GM12878 (cell line): ENCODE measurements around the gene PYGB. TPM values are rescaled to one million over a fixed set of nuclear protein-coding genes. Genes with fewer than 3 reads are reported as not detected.

Source experiments
- ATAC-seq: fragments of 200-7000 bp; cut with Tn5 transposase; 3 replicates; pipeline ENCODE4 v1.9.1; 2020; ENCODE audit warnings: mild to moderate bottlenecking, moderate library complexity
- BruUV-seq: library from RNA; stranded (reverse); fragments of 400-500 nt; replicated peaks from 2 replicates; lab custom pipeline; 2021; lab: Mats Ljungman, UMichigan
- CTCF ChIA-PET: fragments of 300-600 bp; sonication (Branson Sonifier 250); formaldehyde crosslinking; extraction: SDS; loops from one replicate; lab custom pipeline; 2021; ENCODE audit warnings: inconsistent platforms; lab: Yijun Ruan, JAX
- POLR2A ChIA-PET: fragments of 350-600 bp; formaldehyde crosslinking; extraction: SDS; loops from one replicate; lab custom pipeline; 2021; ENCODE audit warnings: inconsistent platforms; lab: Charles Lee
- RAD21 ChIA-PET: fragments of 300-600 bp; sonication (Branson Sonifier 250); formaldehyde crosslinking; loops from one replicate; lab custom pipeline; 2023; ENCODE audit warnings: antibody characterized with exemption; ENCODE audit not compliant: unreplicated experiment; lab: Charles Lee
- SMC1A ChIA-PET: fragments of 300-600 bp; sonication (Branson Sonifier 250); formaldehyde crosslinking; loops from one replicate; lab custom pipeline; 2023; ENCODE audit not compliant: unreplicated experiment, uncharacterized antibody; lab: Charles Lee
- DNase-seq: peaks from one replicate; pipeline ENCODE4 v3.0.0-alpha.2; 2011; ENCODE audit warnings: low read depth, low spot score
- FAIRE-seq: peaks from 3 replicates; lab custom pipeline; 2011; peaks lifted over from hg19 to GRCh38; lab: Jason Lieb, UNC
- H2AFZ ChIP-seq: 2 replicates; pipeline ENCODE4 v1.6.0; 2011; ENCODE audit warnings: low read depth, low read length, control low read depth; ENCODE audit not compliant: control insufficient read depth
- H3K27ac ChIP-seq: 2 replicates; pipeline ENCODE4 v1.5.1; 2011; ENCODE audit warnings: control low read depth; ENCODE audit not compliant: control insufficient read depth, insufficient read depth
- H3K27me3 ChIP-seq, 2 experiments: replicated peaks in 1 of 2; 2 replicates each; pipeline versions ENCODE4 v1.6.0 to v1.6.1; 2011; ENCODE audit warnings: low read length in 1 of 2; ENCODE audit not compliant: control insufficient read depth in 2 of 2, insufficient read depth in 2 of 2
- H3K36me3 ChIP-seq, 2 experiments: 2 replicates each; pipeline ENCODE4 v1.5.1; 2011; ENCODE audit warnings: low read length in 1 of 2; ENCODE audit not compliant: control insufficient read depth in 2 of 2, insufficient read depth in 2 of 2
- H3K4me1 ChIP-seq: 2 replicates; pipeline ENCODE4 v1.6.1; 2011; ENCODE audit warnings: mild to moderate bottlenecking, low read length, moderate library complexity, mixed read lengths; ENCODE audit not compliant: control insufficient read depth, insufficient read depth
- H3K4me2 ChIP-seq: 2 replicates; pipeline ENCODE4 v1.6.0; 2011; ENCODE audit warnings: control low read depth; ENCODE audit not compliant: control insufficient read depth, insufficient read depth
- H3K4me3 ChIP-seq: fragments of 200-600 bp; sonication (generic); 2 replicates; pipeline ENCODE4 v1.5.1; 2016
- H3K79me2 ChIP-seq: 2 replicates; pipeline ENCODE4 v1.6.0; 2011; ENCODE audit warnings: low read length; ENCODE audit not compliant: control insufficient read depth, insufficient read depth
- H3K9ac ChIP-seq: 2 replicates; pipeline ENCODE4 v1.8.0; 2011; ENCODE audit warnings: low read length, control low read depth, mixed read lengths; ENCODE audit not compliant: control insufficient read depth, insufficient read depth
- H3K9me3 ChIP-seq: replicated peaks from 3 replicates; pipeline ENCODE4 v1.5.1; 2011; ENCODE audit warnings: mild to moderate bottlenecking, low read length; ENCODE audit not compliant: control insufficient read depth, insufficient read depth
- H4K20me1 ChIP-seq: 2 replicates; pipeline ENCODE4 v1.6.0; 2011; ENCODE audit not compliant: control insufficient read depth, insufficient read depth
- BHLHE40 ChIP-seq, 2 experiments: fragments of 450-650 bp in 1 of 2; IDR thresholded peaks; 2 replicates each; pipeline ENCODE4 v1.6.1; 2011 to 2017; ENCODE audit warnings: low read depth in 2 of 2, borderline replicate concordance in 1 of 2, improper control_type of control experiment in 1 of 2, low read length in 1 of 2, mild to moderate bottlenecking in 1 of 2
- RFX5 ChIP-seq: IDR thresholded peaks from 2 replicates; pipeline ENCODE4 v1.6.1; 2011; ENCODE audit warnings: low read depth, low read length, improper control_type of control experiment
- WGBS: methylation state at CpG from one replicate; pipeline ENCODE4 v1.1.6; 2016; ENCODE audit warnings: low lambda C conversion rate; ENCODE audit not compliant: insufficient replicate concordance, insufficient coverage; ENCODE audit errors: missing lambda C conversion rate; 5-methylcytosine and 5-hydroxymethylcytosine counted together
- in situ Hi-C: fragments of 300-500 bp; cut with MboI; formaldehyde crosslinking; loops from 9 replicates; pipeline ENCODE4 v1.14.3; 2018; ENCODE audit warnings: mixed read lengths
- intact Hi-C: fragments of 100-400 bp; cut with micrococcal nuclease; formaldehyde crosslinking; loops from one replicate; pipeline ENCODE4 v1.14.2; 2022; ENCODE audit not compliant: unreplicated experiment
- polyA plus RNA-seq, 11 experiments: library from polyadenylated mRNA; depleted of rRNA in 4 of 11; unstranded in 6 of 11; stranded (reverse) in 5 of 11; fragments of >200 nt; fragmentation: Nextera tagmentation in 4 of 11; fragmentation: Illumina TruSeq in 1 of 11; extraction: Ambion mirVana in 4 of 11; extraction: Trizol in 1 of 11; gene quantifications; 1 replicate in 1 of 11; 2 replicates in 10 of 11; pipeline versions ENCODE4 v1.2.1 to v1.2.3, GENCODE V29; 2011 to 2016; ENCODE audit warnings: inconsistent platforms in 2 of 11, missing spikeins in 2 of 11, low read depth in 1 of 11
- total RNA-seq, 4 experiments: library from RNA; depleted of rRNA in 3 of 4; stranded (reverse); fragments of >200 nt in 3 of 4; fragmentation: Illumina TruSeq in 1 of 4; extraction: Trizol in 1 of 4; gene quantifications; 2 replicates each; pipeline versions ENCODE4 v1.2.1 to v1.2.3, GENCODE V29; 2013 to 2021
- TF ChIP-seq, protein P1 (sequence below): fragments of 450-650 bp; IDR thresholded peaks from 2 replicates; pipeline ENCODE4 v1.6.1; 2017; ENCODE audit warnings: mild to moderate bottlenecking, low read depth, inconsistent platforms; ENCODE audit not compliant: poor library complexity, severe bottlenecking

The PYGB gene
- total and polyA plus RNA-seq, 10 of the 15 experiments (the other 5 are each of a cell fraction or from before 2014, with no cell fraction given) = 0.34 to 33.5 (median 21.8) TPM

DNA sequence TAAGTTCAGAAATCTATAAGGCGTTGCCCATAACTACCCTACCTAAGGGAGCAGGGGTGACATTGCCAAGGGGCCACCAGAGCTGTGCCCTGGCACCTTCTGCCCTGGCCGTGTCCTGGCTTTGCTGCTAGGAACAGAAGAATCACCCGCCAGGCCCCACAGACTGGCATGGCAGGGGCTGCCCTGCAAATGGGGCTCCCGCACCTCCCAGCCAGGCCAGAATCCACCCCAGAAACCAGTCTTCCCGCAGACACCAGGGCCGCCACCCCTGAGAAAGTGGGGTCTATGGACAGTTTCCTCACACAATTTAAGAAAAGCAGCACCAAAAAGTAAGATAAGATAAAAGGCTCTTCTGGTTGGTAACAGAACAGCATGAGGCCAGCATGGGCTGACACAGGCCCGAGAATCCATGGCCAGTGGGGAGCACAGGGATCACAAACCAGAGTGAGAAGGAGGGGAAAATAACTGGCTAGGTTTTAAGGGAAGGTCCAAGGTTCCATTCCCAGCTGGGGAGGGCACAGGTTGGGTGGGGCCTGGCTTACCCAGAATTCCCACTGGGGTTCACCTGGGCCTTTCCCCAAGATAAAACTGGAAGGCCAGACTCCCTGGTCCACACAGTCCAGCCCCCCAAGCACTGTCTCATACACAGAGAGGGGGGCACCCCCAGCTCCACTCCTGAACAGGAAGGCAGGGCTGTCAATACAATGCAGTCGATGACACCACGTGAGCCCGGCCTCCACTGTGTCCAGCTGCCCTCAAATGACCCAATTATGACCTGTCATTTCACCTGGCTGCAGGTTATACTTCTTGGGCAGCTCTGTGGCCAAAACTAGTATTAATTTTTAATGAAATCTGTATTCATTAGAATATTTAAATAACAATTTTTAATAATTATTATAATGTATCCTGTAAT is 59.4 kb downstream of the PYGB start:
- Histone ChIP-seq H3K9me3 (no peaks in the 10 kb centered on the region), H2AFZ (no peak overlapping the region), H4K20me1 (no peaks in the 10 kb centered on the region), H3K9ac (no peak overlapping the region), H3K79me2 (no peaks in the 10 kb centered on the region), H3K4me2 (no peak overlapping the region), H3K27me3 (no peaks in the 10 kb centered on the region), H3K36me3 (peaks cover 10 to 21% of the 10 kb centered on the region in 2 experiments; a peak in 3 of 4 replicates), H3K4me1 (peaks cover 28% of the 10 kb centered on the region), H3K27ac (no peak overlapping the region), H3K4me3 (no peak overlapping the region)
- DNase-seq (no peak), FAIRE-seq (no peak), ATAC-seq (no peak)
- BruUV-seq = no TSS peak
- ChIA-PET CTCF (interaction anchor here (1.3 to 2.0 kb wide), 2 partner anchors 12 to 92 kb away, joined by 6 to 7 read pairs; no protein-coding TSS in a partner anchor), RAD21 (no interaction called here), POLR2A (no interaction called here), SMC1A (interaction anchor here (1.0 to 2.6 kb wide), 3 partner anchors 8 to 243 kb away, joined by 3 to 7 read pairs (median 6); no protein-coding TSS in a partner anchor)
- no peak for TF ChIP-seq BHLHE40 (IDR thresholded peaks at IDR 0.05; ENCODE audit: borderline replicate concordance in 1 of 2, low read depth in 2 of 2, low read length in 1 of 2)
- TF ChIP-seq RFX5 = no peak
- TF ChIP-seq, protein P1, sequence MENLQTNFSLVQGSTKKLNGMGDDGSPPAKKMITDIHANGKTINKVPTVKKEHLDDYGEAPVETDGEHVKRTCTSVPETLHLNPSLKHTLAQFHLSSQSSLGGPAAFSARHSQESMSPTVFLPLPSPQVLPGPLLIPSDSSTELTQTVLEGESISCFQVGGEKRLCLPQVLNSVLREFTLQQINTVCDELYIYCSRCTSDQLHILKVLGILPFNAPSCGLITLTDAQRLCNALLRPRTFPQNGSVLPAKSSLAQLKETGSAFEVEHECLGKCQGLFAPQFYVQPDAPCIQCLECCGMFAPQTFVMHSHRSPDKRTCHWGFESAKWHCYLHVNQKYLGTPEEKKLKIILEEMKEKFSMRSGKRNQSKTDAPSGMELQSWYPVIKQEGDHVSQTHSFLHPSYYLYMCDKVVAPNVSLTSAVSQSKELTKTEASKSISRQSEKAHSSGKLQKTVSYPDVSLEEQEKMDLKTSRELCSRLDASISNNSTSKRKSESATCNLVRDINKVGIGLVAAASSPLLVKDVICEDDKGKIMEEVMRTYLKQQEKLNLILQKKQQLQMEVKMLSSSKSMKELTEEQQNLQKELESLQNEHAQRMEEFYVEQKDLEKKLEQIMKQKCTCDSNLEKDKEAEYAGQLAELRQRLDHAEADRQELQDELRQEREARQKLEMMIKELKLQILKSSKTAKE = no peak
- in situ Hi-C loops (no loop called here), intact Hi-C loops (no loop called here)
- 92% methylated on average over 10 of the region's 10 CpGs for WGBS
